Breast epithelium (tissue), 3 donors: ENCODE measurements around the gene UGT2B11.
"Not testable (repeated sequence)": the region's sequence is repeated elsewhere in the genome, so short reads cannot be mapped to it uniquely, and the experiment has no call there.

Experiments used
- CTCF ChIP-seq, 3 donors: fragments of 450-650 bp; IDR thresholded peaks; one replicate each; pipeline ENCODE4 v1.5.1; 2016 to 2017; ENCODE audit warnings: antibody characterized with exemption in 3 of 3, mild to moderate bottlenecking in 3 of 3, moderate library complexity in 3 of 3
- POLR2A ChIP-seq: fragments of 450-650 bp; IDR thresholded peaks from one replicate; pipeline ENCODE4 v1.6.1; 2016; ENCODE audit warnings: antibody characterized with exemption, mild to moderate bottlenecking, moderate library complexity
- POLR2AphosphoS5 ChIP-seq, 3 donors: sonication (generic); formaldehyde crosslinking; IDR thresholded peaks; one replicate each; pipeline ENCODE4 v1.6.1; 2017; ENCODE audit warnings: antibody characterized with exemption in 3 of 3

DNA sequence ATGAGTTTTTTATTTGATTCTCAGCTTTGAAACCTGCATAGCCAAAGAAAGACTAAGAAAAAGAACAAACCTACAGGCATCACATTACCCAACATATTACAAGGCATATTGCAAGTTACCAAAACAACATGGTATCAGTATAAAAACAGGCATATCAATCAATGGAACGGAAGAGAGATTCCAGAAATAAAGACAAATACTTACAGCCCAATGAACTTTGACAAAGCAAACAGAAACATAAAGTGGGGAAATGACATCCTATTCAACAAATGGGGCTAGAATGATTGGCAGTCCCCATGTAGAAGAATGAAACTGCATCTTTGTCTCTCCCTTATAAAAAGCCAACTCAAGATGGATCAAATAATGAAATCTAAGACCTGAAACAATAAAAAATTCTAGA, 23.9 kb downstream of the UGT2B11 start:
- TF ChIP-seq CTCF (IDR thresholded peaks at IDR 0.05); POLR2A; POLR2AphosphoS5 (IDR thresholded peaks at IDR 0.05): not testable (repeated sequence)
